Right lobe of liver (tissue), 6 donors: ENCODE results near the gene LYPD6B. TPM values are rescaled to one million over a fixed set of nuclear protein-coding genes. Genes with fewer than 3 reads are reported as not detected.
A peak's percentile ranks its signal among the peaks of the same experiment; 100 is the strongest.

Experiments used
- ATAC-seq, 4 donors: fragments of 200-7000 bp; cut with Tn5 transposase; one replicate each; pipeline ENCODE4 v1.9.1; 2020; ENCODE audit warnings: mild to moderate bottlenecking in 4 of 4, moderate library complexity in 4 of 4
- DNase-seq, 3 donors: peaks; one replicate each; pipeline ENCODE4 v3.0.0-alpha.2; 2020
- H3K27ac ChIP-seq, 3 donors: fragments of 200-600 bp; one replicate each; pipeline ENCODE4 v1.8.0; 2022
- H3K27me3 ChIP-seq, 2 donors: fragments of 200-600 bp; one replicate each; pipeline ENCODE4 v1.8.0; 2022
- H3K36me3 ChIP-seq, 4 donors: fragments of 200-600 bp; sonication (generic) in 1 of 4; one replicate each; pipeline versions ENCODE4 v1.5.1 to v1.8.0; 2017 to 2022; ENCODE audit warnings: control low read depth in 1 of 4
- H3K4me1 ChIP-seq, 4 donors: fragments of 200-600 bp; sonication (generic) in 1 of 4; one replicate each; pipeline versions ENCODE4 v1.5.1 to v1.8.0; 2017 to 2022; ENCODE audit warnings: control low read depth in 1 of 4
- H3K4me3 ChIP-seq, 3 donors: fragments of 200-600 bp; one replicate each; pipeline ENCODE4 v1.8.0; 2022
- H3K9me3 ChIP-seq, 4 donors: fragments of 200-600 bp; sonication (generic) in 1 of 4; one replicate each; pipeline versions ENCODE4 v1.5.1 to v1.8.0; 2017 to 2022; ENCODE audit warnings: control low read depth in 1 of 4
- CTCF ChIP-seq, 4 donors: fragments of 200-600 bp in 3 of 4; fragments of 450-650 bp in 1 of 4; IDR thresholded peaks; one replicate each; pipeline versions ENCODE4 v1.5.1 to v1.8.0; 2016 to 2022; ENCODE audit warnings: antibody characterized with exemption in 4 of 4, mild to moderate bottlenecking in 2 of 4
- POLR2A ChIP-seq: fragments of 450-650 bp; IDR thresholded peaks from one replicate; pipeline ENCODE4 v1.6.1; 2017; ENCODE audit warnings: antibody characterized with exemption, mild to moderate bottlenecking
- WGBS: methylation state at CpG from one replicate; pipeline ENCODE4 v1.1.6; 2018; ENCODE audit warnings: low coverage, low lambda C conversion rate; ENCODE audit not compliant: insufficient coverage; ENCODE audit errors: missing lambda C conversion rate; 5-methylcytosine and 5-hydroxymethylcytosine counted together
- intact Hi-C, 2 donors: fragments of 100-400 bp; cut with DNase I; formaldehyde crosslinking; loops; one replicate each; pipeline versions ENCODE4 v1.11.2 to v1.14.1; 2022
- total RNA-seq, 6 experiments: library from RNA; depleted of rRNA in 2 of 6; stranded (reverse); fragments of >200 nt in 2 of 6; fragmentation: NEBNext Ultra II Directional in 3 of 6; extraction: Animal tissue kit (Norgen Biotek cat#: 25700) in 3 of 6; gene quantifications; one replicate each; pipeline versions ENCODE4 v1.1.0 to v1.2.4, GENCODE V29; 2016 to 2023
- donor health status: DM: no; HTN: yes; CAD: no.
- donor health status: DM: no; HTN: no; CAD: no.
- donor health status: DM: no; HTN: no; CAD: no.
- donor health status: DM: no; HTN: yes; CAD: no.
- donor health status: DM: no; HTN: yes; CAD: no.

Gene LYPD6B
- total RNA-seq, 6 experiments from 2014 or later = 0.30 to 0.31 TPM; not detected in 4

- Histone ChIP-seq H3K4me1 (no peaks in the 10 kb centered on the region), H3K27me3 (no peaks in the 10 kb centered on the region), H3K27ac (no peak overlapping the region), H3K4me3 (no peak overlapping the region), H3K36me3 (no peaks in the 10 kb centered on the region), H3K9me3 (no peaks in the 10 kb centered on the region)
- DNase-seq (no peak), ATAC-seq (peak in 1 of 4 donors; percentile 55)
- 52% methylated on average over 7 of the region's 7 CpGs for WGBS
- intact Hi-C loops = no loop called here
- TF ChIP-seq CTCF (IDR thresholded peaks at IDR 0.05) (no peak), POLR2A (no peak)
These were observed 10.8 kb upstream of the LYPD6B start for GRCh38 chr2:149027590-149028250.

DNA sequence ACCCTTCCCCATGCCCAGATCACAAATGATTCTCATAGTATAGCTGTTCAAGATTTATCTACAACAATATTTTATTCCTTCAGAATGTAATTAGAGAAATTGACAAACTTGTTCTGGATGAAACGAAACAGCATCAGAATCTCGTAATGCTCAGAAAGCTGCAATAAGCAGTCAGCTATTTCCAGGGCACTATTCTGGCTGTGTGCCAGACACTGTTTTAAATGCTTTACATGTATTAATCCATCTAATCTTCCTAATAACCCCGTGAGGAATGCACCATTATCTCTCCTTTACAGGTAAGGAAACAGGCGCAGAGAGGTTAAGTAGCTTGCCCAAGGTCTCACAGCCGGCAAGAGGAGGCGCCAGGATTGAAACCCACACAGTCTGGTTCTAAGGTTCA lies 10.1 kb upstream of the LYPD6B start:
- H3K27ac ChIP-seq = no peak overlapping the region
- no peak for TF ChIP-seq POLR2A
- no peak for TF ChIP-seq CTCF (IDR thresholded peaks at IDR 0.05)
- DNase-seq = no peak
- H3K36me3 ChIP-seq = no peaks in the 10 kb centered on the region
- H3K4me1 ChIP-seq = no peaks in the 10 kb centered on the region
- no peak for ATAC-seq
- H3K9me3 ChIP-seq = no peaks in the 10 kb centered on the region
- intact Hi-C loops = no loop called here
- no peak overlapping the region for H3K4me3 ChIP-seq
- 61% methylated on average over 6 of the region's 6 CpGs for WGBS
- H3K27me3 ChIP-seq = no peaks in the 10 kb centered on the region

GRCh38 chr2:149028891-149029290 lies 9.6 kb upstream of the LYPD6B start:
- H3K9me3 ChIP-seq = no peaks in the 10 kb centered on the region
- no peaks in the 10 kb centered on the region for H3K4me1 ChIP-seq
- H3K36me3 ChIP-seq = no peaks in the 10 kb centered on the region
- 69% methylated on average over 2 of the region's 2 CpGs for WGBS
- H3K4me3 ChIP-seq = no peak overlapping the region
- H3K27ac ChIP-seq = no peak overlapping the region
- intact Hi-C loops = no loop called here
- ATAC-seq (no peak), DNase-seq (no peak)
- TF ChIP-seq CTCF (IDR thresholded peaks at IDR 0.05) (no peak), POLR2A (no peak)
- no peaks in the 10 kb centered on the region for H3K27me3 ChIP-seq

DNA sequence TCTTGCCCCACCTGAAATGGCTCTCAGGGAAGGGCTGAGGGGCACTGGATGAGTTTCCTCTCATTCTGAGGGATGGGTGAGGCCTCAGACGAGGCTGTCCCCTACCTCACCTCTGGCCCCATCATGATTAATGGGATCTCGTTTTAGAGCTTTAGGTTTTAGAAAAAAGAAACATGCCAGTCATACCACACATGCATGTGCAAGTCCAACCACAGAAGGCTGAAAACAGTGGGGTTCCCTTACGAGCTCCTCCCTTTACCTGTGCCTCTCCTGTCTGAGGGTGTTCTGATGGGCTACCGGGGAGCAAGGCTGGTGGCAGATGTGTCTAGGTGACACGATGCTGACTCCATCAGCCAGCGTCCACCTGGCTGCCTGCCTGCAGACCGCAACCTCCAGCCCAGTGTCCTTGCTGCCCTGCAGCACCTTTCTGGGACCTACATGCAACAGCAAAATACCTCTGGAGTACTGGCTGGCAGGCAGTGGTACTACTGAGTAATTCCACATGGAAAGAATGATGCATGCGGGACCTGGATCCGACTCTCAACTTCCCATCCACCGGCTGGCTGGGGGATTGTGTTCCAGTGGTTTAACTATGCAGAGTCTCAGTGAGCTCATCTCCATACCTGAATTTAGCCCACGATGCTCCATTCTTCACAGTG lies 9.1 kb upstream of the LYPD6B start:
- ATAC-seq = no peak
- Histone ChIP-seq H3K36me3 (no peaks in the 10 kb centered on the region), H3K4me1 (no peaks in the 10 kb centered on the region), H3K9me3 (no peaks in the 10 kb centered on the region), H3K27me3 (no peaks in the 10 kb centered on the region), H3K4me3 (no peak overlapping the region), H3K27ac (no peak overlapping the region)
- WGBS = 38% methylated on average over 5 of the region's 11 CpGs
- TF ChIP-seq POLR2A (no peak), CTCF (IDR thresholded peaks at IDR 0.05) (no peak)
- no peak for DNase-seq
- intact Hi-C loops = no loop called here
